Activated T-cell treated with anti-CD3 and anti-CD28 coated beads for 24 hours (primary cell): ENCODE results near the gene RPL22.
A peak's percentile ranks its signal among the peaks of the same experiment; 100 is the strongest.

Experiments
- DNase-seq: peaks from one replicate; pipeline ENCODE4 v3.0.0-alpha.2; 2020; ENCODE audit warnings: low read depth

Gene RPL22

DNA sequence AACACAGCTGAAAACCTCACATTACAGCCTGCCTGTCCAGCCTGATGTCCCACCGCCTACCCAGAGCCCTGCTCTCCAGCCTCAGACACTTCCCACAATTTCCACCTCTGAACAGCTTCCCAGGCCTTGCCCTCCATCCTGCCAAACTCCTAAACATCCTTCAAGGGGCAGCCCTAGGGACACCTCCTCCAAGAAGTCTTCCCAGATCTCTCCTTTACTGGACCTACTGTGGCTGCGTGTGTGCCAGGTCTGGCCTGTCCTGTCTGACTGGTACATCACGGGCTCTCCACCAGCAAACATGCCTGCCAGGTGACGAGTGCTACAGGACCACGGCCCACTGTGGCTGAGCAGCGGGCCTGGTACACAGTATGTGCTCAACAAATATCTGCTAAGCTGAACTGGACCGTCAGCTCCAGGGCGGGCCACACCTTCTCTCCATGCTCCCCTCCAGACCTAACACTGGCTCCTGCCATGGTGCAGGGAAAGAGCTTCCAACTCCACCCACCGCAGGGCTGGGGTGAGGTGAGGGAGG is 48.0 kb downstream of the RPL22 start:
- no peak for DNase-seq

DNA sequence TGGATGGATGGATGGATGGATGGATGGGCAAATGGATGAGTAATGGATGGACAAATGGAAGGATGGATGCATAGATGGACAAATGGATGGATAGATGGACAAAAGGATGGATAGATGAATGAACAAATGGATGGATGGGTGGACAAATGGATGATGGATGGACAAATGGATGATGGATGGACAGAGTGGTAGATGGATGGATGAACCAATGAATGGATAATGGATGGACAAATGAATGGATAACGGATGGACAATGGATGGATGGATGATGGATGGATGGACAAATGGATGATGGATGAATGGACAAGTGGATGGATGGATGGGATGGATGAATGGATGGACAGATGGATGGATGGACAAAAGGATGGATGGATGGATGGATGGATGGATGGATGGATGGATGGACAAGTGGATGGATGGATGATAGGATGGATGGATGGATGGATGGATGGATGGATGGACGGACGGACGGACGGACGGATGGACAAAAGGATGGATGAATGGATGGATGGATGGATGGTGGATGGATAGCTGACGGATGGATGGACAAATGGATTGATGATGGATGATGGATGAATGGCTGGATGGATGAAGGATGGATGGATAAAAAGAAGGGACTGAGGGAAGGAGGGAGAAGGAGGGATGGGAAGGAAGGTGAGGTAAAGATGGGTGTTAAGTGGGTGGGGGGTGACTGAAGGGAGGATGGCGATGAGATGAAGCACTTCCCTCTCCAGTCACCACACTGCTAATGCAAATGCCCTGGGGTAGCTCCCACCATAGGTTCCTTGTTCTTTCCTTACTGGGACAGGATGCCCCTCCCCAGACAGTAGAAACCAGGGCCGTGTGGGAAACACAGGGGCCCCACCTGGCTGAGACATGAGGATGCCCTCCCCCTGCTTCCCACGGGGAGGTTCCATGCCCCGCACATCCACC is 49.1 kb downstream of the RPL22 start:
- DNase-seq: no peak

DNA sequence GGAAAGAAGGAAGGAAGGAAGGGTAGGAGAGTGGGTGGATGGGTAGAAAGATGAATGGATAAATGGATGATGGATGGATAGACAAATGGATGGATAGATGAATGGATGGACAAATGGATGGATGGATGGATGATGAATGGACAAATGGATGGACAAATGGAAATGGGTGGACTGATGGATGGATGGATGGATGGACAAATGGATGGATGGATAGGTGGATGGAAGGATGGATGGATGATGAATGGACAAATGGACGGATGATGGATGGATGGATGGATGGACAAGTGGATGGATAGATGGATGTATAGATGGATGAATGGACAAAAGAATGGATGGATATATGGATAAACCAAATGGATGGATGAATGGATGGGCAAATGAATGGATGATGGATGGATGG is 49.8 kb downstream of the RPL22 start:
- DNase-seq: no peak

DNA sequence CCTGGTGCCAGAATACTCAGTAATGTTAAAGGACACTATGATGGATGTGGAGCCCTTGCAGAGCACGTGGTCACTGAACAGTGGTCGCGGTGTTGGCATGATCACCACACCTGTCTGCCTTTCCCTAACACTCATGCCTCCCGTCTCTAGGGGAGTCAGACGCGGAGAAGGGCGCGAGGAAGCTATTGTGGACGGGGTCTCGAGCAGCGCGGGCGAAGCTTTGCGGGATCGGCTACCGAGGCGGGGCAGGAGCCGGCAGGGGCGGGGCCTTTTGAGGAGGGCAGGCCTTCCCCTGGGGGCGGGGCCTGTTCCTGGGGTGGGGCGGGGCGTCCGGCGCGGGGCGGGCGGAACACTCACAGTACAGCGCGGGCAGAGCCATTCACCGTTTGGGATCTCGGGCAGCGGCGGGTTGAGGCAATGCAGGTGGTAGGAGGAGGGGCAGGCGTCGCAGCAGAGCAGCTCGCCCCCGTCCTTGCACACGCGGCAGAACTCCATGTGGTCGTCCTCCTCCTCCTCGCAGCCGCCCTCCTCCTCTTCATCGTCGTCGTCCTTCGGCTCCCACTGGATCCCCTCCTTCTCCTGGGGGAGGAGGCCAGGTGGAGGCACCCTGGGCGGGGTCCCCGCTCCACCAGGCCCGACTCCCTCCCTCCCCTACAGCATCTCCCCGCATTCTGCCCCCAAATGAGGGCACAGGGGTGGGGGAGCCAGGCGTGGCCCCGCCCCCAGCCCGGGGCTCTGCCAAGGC is 50.7 kb downstream of the RPL22 start:
- DNase-seq: peak; percentile 64

DNA sequence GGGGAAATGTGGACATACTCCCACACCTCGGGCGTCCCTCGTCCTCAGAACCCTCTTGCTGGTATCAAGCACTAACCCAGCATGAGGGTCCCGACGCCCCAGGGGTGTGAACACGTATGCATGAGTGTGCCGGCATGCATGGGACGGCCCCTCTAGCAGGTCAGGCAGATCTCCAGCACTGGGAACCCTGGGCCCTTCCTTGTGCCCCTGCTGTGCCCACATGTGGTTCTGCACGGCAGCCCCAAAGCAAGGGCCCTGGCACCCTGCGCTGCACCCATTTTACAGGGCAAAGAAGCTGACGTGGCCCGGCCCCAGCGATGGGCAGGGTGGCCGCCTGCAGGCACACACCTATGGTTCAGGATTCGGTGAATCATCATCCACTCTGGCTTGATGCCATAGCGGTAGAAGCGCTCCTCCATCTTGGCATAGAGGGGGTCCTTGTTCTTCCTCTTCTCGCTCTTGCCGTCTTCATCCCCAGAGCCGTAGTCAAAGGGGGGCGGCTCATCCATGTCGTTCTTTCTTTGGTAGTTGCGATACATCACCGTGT is 53.5 kb downstream of the RPL22 start:
- no peak for DNase-seq

DNA sequence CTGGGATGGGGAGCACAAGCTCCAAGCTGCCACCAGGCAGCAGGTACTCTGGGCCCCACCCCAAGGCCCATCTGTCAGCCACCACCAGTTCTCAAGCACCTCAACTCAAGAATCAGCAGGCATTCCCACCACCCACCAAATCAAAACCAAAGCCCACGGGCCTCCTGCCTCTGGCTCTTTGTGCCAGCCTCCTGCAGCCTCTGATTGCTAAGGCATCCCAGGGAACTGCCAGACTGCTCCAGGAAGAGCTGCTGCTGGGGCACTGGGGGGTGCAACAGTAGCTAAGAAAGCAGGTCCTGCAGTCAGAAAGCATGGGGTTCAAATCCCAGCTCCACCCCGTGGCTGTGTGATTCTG is 54.0 kb downstream of the RPL22 start:
- no peak for DNase-seq

DNA sequence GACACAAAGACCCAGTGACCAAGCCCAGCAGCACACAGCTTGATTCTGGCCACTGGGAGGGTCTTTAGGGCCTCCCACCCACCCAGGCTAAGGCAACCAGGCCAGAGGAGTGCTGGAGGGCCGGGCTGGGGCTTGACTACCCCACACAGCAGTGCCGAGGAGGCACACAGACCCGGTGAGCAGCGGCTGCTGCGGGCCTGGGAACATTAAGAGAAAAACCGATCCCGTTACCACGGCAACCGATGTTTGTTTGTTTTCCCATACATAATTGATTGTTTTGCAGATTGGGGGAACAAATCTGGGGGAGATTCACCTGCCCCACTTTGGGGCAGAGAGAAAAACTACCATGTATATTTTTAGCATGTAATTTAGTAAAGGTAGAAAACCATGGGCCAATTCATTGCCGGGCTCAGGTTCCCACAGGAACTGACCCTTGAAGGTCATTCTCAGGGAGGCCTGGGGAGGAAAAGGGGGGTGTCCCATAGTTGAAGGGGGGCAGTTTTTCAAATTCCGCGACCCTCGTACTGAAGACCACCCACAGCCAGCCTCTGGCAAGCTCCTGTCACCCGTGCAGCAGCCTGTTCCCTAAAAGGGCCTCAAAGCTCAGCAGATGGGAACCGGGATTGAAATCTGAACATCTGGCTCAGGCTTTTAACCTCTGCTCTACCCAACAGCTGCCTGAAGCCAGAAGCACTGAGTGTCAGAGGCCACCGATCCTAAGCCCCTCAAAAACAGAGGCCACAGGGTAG is 54.6 kb downstream of the RPL22 start:
- no peak for DNase-seq

DNA sequence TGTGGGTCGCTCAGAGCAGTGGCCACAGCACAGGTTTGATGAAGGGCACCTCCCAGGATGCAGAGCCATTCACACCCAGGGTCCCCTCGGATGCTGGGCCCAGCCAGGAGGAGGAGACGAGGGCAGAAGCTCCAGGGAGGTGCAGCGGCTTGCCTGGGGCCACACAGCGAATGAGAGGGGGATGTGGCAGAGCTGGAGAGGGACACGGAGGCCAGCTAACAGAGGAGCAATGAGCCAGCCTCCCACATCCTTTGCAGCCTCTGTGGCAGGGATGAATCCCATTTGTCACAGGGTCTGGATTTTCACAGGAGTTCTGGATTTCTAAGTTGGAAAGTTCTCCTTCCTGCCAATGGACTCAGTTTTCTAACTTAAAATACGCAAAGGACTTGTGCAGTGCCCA is 55.2 kb downstream of the RPL22 start:
- no peak for DNase-seq

DNA sequence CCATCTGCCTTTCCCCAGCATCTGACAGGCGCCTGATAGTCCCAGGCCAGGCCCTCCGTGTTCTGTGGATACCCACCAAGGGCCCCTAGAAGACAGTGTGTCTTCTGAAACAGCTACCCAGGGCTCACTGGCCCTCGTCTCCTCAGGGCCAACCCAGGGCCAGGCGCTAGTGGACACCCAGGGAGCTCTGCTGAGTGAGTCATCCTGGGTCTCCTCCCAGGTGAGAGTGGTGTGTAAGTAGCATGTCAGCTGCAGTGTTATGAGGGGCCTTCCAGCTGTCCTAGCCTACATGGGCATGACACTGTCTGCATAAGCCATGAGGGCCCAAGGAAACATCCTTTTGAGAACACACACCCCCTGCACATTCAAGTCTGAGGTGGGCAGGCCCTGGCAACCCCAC is 56.0 kb downstream of the RPL22 start:
- DNase-seq: no peak

DNA sequence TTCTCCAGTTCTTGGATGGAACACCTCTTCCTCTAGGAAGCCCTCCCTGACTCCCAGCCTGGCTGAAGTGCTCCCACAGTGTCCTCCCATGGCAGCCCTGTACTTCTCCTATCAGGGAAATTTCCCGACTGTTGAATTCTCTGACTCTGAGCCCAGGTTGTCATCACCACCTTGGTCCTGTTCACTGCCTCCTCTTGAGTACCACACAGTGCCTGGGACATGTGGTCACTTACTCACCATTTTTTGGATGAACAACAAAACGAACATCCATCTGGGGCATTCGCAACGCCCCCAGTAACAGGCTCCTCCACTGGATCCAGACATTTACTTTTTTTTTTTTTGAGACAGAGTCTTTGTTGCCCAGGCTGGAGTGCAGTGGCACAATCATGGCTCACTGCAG is 56.7 kb downstream of the RPL22 start:
- no peak for DNase-seq

DNA sequence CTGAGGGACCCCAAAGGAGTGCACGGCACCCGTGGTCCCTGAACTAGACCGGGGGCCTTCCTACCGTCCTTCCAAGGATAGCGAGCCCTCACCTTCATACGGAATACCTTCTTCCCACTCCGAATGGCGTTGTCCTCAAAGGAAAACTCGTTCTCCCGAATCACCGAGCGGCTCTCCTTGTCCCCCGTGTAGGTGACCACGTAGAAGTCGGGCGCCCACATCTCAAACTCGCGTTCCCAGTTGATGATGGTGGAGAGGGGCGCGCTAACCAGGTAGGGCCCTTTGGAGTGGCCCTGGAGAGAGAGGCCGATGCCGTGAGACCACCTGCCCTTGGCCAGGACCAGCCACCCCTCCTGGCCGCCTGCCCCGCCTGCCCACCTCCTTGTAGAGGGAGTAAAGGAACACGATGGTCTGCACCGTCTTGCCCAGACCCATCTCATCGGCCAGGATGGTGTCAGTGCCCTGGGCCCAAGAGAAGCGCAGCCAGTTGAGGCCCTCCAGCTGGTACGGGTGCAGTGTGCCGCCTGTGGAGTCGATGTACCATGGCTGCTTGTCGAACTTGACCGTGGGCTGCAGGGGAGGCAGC is 57.3 kb downstream of the RPL22 start:
- no peak for DNase-seq

DNA sequence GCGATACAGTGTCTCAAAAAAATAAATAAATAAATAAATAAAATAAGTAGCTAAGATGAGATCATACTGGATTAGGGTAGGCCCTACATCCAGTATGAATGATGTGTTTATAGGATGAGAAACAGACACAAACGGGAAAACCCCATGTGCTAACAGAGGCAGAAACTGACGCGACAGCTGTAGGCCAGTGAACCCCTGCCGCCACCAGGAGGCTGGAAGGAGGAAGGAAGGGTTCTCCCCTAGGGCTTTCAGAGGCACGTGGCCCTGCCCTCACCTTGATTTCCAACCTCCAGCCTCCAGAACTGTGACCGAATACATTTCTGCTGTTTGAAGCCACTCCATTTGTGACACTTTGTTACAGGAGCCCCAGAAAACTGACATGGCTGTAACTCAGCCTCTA is 57.8 kb downstream of the RPL22 start:
- DNase-seq: peak; percentile 7

DNA sequence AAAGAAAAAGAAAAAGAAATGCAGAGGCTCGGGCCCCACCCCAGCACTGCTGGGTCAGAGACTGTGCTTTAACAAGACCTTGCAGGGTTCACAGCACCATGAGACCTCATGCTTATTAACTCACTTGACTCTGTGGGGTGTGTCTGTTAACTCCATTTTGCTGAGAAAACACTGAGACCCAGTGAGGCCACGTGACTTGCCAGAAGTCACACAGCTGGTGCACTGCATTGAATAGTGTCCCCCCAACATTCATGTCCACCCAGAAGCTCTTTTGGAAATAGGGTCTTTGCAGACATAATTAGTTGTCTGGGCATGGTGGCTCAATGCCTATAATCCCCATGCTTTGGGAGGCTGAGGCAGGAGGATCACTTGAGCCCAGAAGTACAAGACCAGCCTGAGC is 59.0 kb downstream of the RPL22 start:
- no peak for DNase-seq

DNA sequence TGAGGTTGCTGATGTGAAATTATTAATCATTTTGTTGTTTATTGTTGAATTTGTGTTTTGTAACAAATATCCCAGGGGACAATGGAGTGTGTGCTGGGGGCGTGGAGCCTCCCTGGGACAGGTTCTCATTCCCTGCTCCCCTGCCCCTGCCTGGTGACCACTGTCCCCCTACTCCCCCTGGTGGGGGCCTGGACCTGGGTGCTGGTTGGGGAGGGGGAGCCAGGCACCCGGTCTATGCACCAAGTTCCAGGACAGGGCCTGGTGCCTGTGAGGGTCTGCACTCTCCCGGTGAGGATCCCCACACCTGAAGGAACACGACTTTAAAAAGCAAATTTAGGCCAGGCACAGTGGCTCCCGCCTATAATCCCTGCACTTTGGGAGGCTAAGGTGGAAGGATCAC is 61.6 kb downstream of the RPL22 start:
- DNase-seq: no peak

DNA sequence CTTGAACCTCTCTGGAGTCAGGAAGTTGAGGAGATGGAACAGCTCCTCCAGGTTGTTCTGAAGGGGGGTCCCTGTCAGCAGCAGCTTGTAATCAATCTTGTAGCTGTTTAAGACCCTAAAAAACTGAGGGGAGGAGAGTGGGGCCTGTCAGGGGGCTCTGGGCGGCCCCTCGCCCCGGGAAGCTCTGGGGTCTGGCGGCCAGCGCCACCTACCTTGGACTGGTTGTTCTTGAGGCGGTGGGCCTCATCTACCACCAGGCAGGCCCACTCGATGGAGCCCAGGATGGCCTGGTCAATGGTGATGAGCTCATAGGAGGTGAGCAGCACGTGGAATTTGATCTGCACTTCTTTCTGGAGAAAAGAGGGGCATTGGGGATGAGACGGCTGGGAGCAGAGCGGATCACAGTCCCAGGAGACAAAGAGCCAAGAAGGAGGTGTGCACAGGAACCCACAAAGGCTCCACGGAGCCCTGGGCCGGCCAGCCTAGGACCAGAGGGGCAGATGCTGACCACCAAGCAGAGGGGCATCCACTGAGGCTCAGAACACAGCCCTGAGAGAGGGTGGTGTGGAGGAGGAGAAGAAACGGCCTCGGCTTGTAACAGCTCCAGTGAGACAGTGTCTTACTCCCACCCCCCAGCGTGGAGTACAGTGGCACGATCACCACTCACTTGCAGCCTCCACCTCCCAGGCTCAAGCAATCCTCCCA is 62.7 kb downstream of the RPL22 start:
- DNase-seq: no peak
